ENCODE results near the gene NDUFS4.
A peak's percentile ranks its signal among the peaks of the same experiment; 100 is the strongest.

Gene NDUFS4

DNA sequence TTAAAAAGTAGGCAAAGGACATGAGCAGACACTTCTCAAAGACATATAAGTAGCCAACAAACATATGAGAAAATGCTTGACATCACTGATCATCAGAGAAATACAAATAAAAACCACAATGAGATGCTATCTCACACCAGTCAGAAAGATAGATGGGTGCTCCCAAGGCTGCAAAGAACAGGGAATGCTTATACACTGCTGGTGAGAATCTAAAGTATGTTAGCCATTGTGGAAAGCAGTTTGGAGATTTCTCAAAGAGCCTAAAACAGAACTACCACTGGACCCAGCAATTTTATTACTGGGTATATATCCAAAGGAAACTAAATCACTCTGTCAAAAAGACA is 154.2 kb downstream of the NDUFS4 start:
- H3K9me3 ChIP-seq (ENCODE audit: insufficient read depth, low read length, severe bottlenecking), result peaks cover 3% of the 10 kb centered on the region
- no peak for TF ChIP-seq EZH2 (IDR thresholded peaks at IDR 0.05; ENCODE audit: borderline replicate concordance, low read depth, low read length, severe bottlenecking)
- TF ChIP-seq, protein P1, sequence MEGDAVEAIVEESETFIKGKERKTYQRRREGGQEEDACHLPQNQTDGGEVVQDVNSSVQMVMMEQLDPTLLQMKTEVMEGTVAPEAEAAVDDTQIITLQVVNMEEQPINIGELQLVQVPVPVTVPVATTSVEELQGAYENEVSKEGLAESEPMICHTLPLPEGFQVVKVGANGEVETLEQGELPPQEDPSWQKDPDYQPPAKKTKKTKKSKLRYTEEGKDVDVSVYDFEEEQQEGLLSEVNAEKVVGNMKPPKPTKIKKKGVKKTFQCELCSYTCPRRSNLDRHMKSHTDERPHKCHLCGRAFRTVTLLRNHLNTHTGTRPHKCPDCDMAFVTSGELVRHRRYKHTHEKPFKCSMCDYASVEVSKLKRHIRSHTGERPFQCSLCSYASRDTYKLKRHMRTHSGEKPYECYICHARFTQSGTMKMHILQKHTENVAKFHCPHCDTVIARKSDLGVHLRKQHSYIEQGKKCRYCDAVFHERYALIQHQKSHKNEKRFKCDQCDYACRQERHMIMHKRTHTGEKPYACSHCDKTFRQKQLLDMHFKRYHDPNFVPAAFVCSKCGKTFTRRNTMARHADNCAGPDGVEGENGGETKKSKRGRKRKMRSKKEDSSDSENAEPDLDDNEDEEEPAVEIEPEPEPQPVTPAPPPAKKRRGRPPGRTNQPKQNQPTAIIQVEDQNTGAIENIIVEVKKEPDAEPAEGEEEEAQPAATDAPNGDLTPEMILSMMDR (IDR thresholded peaks at IDR 0.05; ENCODE audit: borderline replicate concordance, extremely low read depth, low read length, poor library complexity, severe bottlenecking), result no peak
- H2AFZ ChIP-seq (ENCODE audit: low read depth, low read length), result no peak overlapping the region
- H4K20me1 ChIP-seq (ENCODE audit: insufficient read depth, low read length), result no peaks in the 10 kb centered on the region
- no peak overlapping the region for H3K4me3 ChIP-seq (ENCODE audit: low read depth in 1 of 2, low read length in 2 of 2)
- no peak for DNase-seq
- no peaks in the 10 kb centered on the region for H3K79me2 ChIP-seq (ENCODE audit: insufficient read depth, low read length)
- H3K27me3 ChIP-seq (ENCODE audit: insufficient read depth, low read length, poor library complexity), result no peaks in the 10 kb centered on the region
- no peak overlapping the region for H3K4me2 ChIP-seq (ENCODE audit: insufficient read depth, low read length)
- ATAC-seq (ENCODE audit: insufficient read depth, low read depth), result no peak
- no peak overlapping the region for H3K9ac ChIP-seq (ENCODE audit: low read depth, low read length)
- no peaks in the 10 kb centered on the region for H3K36me3 ChIP-seq (ENCODE audit: insufficient read depth, low read length)
- H3K27ac ChIP-seq (ENCODE audit: low read length), result no peak overlapping the region
- no peaks in the 10 kb centered on the region for H3K4me1 ChIP-seq (ENCODE audit: insufficient read depth, low read length)

DNA sequence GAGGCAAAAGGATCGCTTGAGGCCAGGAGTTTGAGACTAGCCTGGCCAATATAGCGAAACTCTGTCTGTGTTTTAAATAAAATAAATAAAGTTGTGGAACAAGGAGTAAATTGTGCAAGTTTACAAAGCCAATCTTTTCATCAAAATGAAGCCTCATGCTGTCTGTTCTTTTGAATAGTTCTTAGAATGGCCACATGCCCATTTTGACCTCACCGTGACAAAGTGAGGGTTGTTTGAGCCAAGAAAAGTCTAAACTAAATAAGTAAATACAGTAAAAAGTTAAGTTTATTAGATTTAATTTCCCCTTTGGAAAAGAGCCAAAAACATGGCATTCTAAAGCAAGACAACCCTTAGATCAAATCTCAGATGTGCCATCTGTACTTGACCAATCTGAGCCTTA is 165.7 kb downstream of the NDUFS4 start:
- Histone ChIP-seq H3K36me3 (ENCODE audit: insufficient read depth, low read length) (no peaks in the 10 kb centered on the region), H3K9ac (ENCODE audit: low read depth, low read length) (no peak overlapping the region), H3K4me2 (ENCODE audit: insufficient read depth, low read length) (no peak overlapping the region), H3K4me3 (ENCODE audit: low read depth in 1 of 2, low read length in 2 of 2) (no peak overlapping the region), H3K27me3 (ENCODE audit: insufficient read depth, low read length, poor library complexity) (peaks cover 2% of the 10 kb centered on the region), H3K9me3 (ENCODE audit: insufficient read depth, low read length, severe bottlenecking) (no peaks in the 10 kb centered on the region), H3K79me2 (ENCODE audit: insufficient read depth, low read length) (no peaks in the 10 kb centered on the region), H2AFZ (ENCODE audit: low read depth, low read length) (no peak overlapping the region), H3K4me1 (ENCODE audit: insufficient read depth, low read length) (no peaks in the 10 kb centered on the region), H3K27ac (ENCODE audit: low read length) (no peak overlapping the region), H4K20me1 (ENCODE audit: insufficient read depth, low read length) (no peaks in the 10 kb centered on the region)
- no peak for ATAC-seq (ENCODE audit: insufficient read depth, low read depth)
- no peak for TF ChIP-seq EZH2 (IDR thresholded peaks at IDR 0.05; ENCODE audit: borderline replicate concordance, low read depth, low read length, severe bottlenecking)
- TF ChIP-seq, protein P1 (IDR thresholded peaks at IDR 0.05; ENCODE audit: borderline replicate concordance, extremely low read depth, low read length, poor library complexity, severe bottlenecking), result no peak
- no peak for DNase-seq

DNA sequence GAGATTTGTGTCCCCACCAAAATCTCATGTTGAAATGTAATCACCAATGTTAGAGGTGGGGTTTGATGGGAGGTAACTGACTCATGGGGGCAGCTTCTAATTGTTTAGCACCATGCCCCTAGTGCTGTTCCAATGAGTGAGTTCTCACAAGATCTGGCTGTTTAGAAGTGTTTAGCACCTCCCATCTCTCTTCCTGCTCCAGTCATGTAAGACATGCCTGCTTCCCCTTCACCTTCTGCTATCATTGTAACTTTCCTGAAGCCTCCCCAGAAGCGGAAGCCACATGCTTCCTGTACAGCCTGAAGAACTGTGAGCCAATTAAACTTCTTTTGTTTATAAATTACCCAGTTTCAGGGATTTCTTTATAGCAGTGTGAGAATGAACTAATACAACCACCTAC is 170.5 kb downstream of the NDUFS4 start:
- H3K4me2 ChIP-seq (ENCODE audit: insufficient read depth, low read length), result no peak overlapping the region
- no peak overlapping the region for H3K4me3 ChIP-seq (ENCODE audit: low read depth in 1 of 2, low read length in 2 of 2)
- no peaks in the 10 kb centered on the region for H4K20me1 ChIP-seq (ENCODE audit: insufficient read depth, low read length)
- no peaks in the 10 kb centered on the region for H3K79me2 ChIP-seq (ENCODE audit: insufficient read depth, low read length)
- ATAC-seq (ENCODE audit: insufficient read depth, low read depth) (peak; percentile 60; the same call in 2 of the 3 replicates), DNase-seq (no peak)
- no peak overlapping the region for H2AFZ ChIP-seq (ENCODE audit: low read depth, low read length)
- no peaks in the 10 kb centered on the region for H3K4me1 ChIP-seq (ENCODE audit: insufficient read depth, low read length)
- TF ChIP-seq EZH2 (IDR thresholded peaks at IDR 0.05; ENCODE audit: borderline replicate concordance, low read depth, low read length, severe bottlenecking), result no peak
- TF ChIP-seq, protein P1 (IDR thresholded peaks at IDR 0.05; ENCODE audit: borderline replicate concordance, extremely low read depth, low read length, poor library complexity, severe bottlenecking), result no peak
- no peaks in the 10 kb centered on the region for H3K36me3 ChIP-seq (ENCODE audit: insufficient read depth, low read length)
- no peak overlapping the region for H3K9ac ChIP-seq (ENCODE audit: low read depth, low read length)
- H3K27me3 ChIP-seq (ENCODE audit: insufficient read depth, low read length, poor library complexity), result peaks cover 4% of the 10 kb centered on the region
- H3K9me3 ChIP-seq (ENCODE audit: insufficient read depth, low read length, severe bottlenecking), result no peaks in the 10 kb centered on the region
- no peak overlapping the region for H3K27ac ChIP-seq (ENCODE audit: low read length)

All from DND-41 (cell line).